GM12872 (cell line): Measurements from ENCODE around the gene MED17.
A peak's percentile ranks its signal among the peaks of the same experiment; 100 is the strongest.

ENCODE experiments used
- CTCF ChIP-seq: IDR thresholded peaks from 3 replicates; pipeline ENCODE4 v1.5.1; 2011; ENCODE audit warnings: low read depth, mild to moderate bottlenecking, low read length, moderate library complexity; ENCODE audit not compliant: insufficient read depth

MED17 gene

DNA sequence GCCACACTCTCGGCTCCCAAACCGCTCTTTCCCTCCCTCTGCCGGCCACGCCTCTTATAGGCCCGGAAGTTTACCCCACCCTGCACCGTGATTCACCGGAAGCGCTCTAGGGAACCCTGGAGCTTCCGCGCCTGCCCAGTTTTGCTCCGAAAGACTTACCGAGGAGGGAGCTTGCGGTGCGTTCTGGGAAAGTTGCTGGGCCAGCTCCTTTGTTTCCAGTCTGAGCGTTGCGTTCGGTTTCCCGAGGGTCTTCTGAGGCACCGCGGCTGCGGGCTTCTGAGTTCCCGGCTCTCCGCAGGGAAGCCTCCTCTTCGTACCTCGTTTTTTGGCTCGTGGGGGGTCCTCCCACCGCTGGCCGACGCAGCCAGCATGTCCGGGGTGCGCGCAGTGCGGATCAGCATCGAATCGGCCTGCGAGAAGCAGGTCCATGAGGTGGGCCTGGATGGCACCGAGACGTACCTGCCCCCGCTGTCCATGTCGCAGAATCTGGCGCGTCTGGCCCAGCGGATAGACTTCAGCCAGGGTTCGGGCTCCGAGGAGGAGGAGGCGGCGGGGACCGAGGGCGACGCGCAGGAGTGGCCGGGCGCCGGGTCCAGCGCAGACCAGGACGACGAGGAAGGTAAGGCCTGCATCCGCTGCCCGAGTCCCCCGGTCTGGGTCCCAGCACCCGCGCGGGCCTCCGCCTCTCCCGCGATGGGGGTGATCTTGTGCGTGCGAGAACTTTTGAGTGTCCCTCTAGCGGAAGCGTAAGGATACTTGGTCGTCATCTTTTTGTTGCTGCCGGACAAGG lies at the start of gene MED17:
Gene MED17, plus strand, starts transcription at position 138 of the 790 bp plus-strand sequence. Its CDS starts 232 bp downstream, at position 370.
- TF ChIP-seq CTCF = peak; percentile 65

DNA sequence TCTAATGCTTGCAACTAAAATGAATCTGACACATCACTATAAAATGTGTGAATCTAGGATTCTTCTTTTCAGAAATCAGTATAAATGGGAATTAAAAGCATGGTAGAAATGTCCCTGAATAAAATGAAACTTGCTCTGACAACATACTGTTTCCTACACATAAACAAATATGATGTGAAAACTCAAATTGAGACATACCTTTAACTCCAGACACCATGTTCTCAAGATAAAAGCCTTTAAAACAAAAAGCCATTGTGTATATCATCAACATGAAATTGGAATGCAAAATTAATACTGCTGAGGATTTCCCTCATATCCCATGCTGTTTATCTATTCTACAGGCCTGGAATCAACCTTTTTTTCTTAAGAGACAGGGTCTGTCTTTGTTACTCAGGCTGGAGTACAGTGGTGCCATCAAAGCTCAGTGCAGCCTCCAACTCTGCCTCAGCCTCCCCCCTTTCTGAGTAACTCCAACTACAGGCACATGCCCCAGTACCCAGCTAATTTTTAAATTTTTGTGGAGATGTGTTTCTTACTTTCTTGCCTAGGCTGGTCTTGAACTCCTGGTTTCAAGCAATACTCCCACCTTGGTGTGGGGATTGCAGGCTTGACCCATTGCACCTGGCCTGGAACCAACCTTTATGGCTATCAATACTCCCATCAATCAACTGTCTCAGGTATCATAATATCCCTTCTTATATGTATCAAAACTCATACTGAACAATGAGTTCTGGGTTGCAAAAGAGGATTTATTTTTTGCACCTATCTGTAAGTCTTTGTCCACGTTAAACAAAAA lies 49.5 kb upstream of the MED17 start:
- TF ChIP-seq CTCF = no peak

- TF ChIP-seq CTCF = no peak
These were observed 48.5 kb upstream of the MED17 start for GRCh38 chr11:93735627-93736026.

GRCh38 chr11:93736129-93736528 lies 48.0 kb upstream of the MED17 start:
- TF ChIP-seq CTCF = no peak

DNA sequence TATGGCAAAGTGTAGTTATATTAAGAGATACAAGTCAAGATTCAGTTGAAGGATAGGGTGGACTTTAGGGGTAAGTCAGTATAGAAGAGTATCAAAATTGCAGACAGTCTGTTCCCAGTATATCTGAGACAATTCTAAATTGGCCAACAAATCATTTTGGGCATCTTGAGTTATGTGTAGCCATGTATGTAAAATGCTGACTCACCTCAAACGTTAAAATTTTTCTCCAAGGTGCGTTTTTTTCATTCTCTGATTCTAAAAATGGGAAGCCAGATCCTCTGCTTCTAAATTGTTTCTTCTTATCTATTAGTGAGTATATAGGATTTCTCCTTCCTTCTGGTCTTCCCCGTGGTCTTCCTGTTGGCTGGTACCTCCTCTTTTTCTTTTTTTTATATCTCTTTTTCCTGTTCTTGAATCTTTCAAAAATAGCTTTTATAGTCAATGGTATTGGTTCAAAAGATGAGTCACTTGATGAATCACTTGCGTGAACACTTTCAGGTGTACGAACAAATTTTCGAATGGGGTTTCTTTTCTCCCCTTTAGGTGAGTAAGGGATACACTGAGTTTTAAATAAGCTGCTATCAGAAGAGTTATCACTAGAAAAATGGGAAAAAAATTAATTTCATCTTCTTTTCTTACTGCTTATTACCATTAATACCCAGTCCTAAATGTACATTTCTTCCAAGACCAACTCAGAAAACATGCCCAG lies 46.0 kb upstream of the MED17 start:
- TF ChIP-seq CTCF = no peak

DNA sequence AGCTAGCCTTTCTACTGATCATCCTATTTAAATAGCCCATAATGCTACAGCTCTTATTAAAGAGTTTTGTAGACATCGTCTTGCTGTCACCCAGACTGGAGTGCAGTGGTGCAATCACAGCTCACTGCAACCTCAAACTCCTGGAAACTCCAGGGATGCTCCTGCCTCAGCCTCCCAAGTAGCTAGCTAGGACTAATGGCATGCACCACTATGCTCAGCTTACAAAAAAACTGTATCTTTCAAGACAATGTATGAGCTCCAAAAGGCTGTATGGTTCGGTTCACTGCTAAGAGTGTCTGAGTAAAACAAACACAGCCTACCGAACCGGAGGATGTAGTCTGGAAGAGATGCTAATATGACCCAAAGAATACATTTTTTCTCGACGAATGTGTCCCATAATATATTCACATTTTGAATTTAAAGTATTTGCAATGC lies 45.4 kb upstream of the MED17 start:
- no peak for TF ChIP-seq CTCF
